H9 (cell line): ENCODE data around the gene MDGA2. TPM values are rescaled to one million over a fixed set of nuclear protein-coding genes. Genes with fewer than 3 reads are reported as not detected.

ENCODE experiments used
- DNase-seq: peaks from one replicate; pipeline ENCODE4 v3.0.0-alpha.2; 2017
- H2AFZ ChIP-seq: one replicate; pipeline ENCODE4 v1.6.1; 2013; ENCODE audit warnings: mild to moderate bottlenecking, low read length, control low read depth, moderate library complexity
- H2AK5ac ChIP-seq: 2 replicates; pipeline ENCODE4 v1.6.1; 2013; ENCODE audit warnings: low read length, control low read depth, mixed read lengths; ENCODE audit not compliant: insufficient read length
- H2BK120ac ChIP-seq: one replicate; pipeline ENCODE4 v1.6.1; 2013; ENCODE audit warnings: low read depth, mild to moderate bottlenecking, low read length, control low read depth, inconsistent platforms; ENCODE audit not compliant: poor library complexity, severe bottlenecking
- H2BK12ac ChIP-seq: 2 replicates; pipeline ENCODE4 v1.6.1; 2013; ENCODE audit warnings: low read length, control low read depth, mixed read lengths, low read depth; ENCODE audit not compliant: insufficient read length
- H2BK15ac ChIP-seq: 2 replicates; pipeline ENCODE4 v1.6.1; 2013; ENCODE audit warnings: low read depth, low read length, control low read depth
- H2BK20ac ChIP-seq: one replicate; pipeline ENCODE4 v1.6.1; 2013; ENCODE audit warnings: low read depth, mild to moderate bottlenecking, low read length, control low read depth, inconsistent platforms; ENCODE audit not compliant: poor library complexity, severe bottlenecking
- H2BK5ac ChIP-seq: 2 replicates; pipeline ENCODE4 v1.6.1; 2013; ENCODE audit warnings: low read length, control low read depth, mixed read lengths; ENCODE audit not compliant: insufficient read length
- H3K14ac ChIP-seq: 2 replicates; pipeline ENCODE4 v1.6.1; 2013; ENCODE audit warnings: low read length, control low read depth; ENCODE audit not compliant: insufficient read depth
- H3K18ac ChIP-seq: 2 replicates; pipeline ENCODE4 v1.6.1; 2013; ENCODE audit warnings: low read depth, mild to moderate bottlenecking, mixed read lengths, low read length, control low read depth; ENCODE audit not compliant: insufficient read length
- H3K23ac ChIP-seq: 2 replicates; pipeline ENCODE4 v1.6.1; 2013; ENCODE audit warnings: low read length, control low read depth, mixed read lengths, low read depth; ENCODE audit not compliant: insufficient read length
- H3K23me2 ChIP-seq: 2 replicates; pipeline ENCODE4 v1.6.1; 2013; ENCODE audit warnings: low read depth, mild to moderate bottlenecking, mixed read lengths, low read length, control low read depth; ENCODE audit not compliant: insufficient read length, poor library complexity, severe bottlenecking
- H3K27ac ChIP-seq: 2 replicates; pipeline ENCODE4 v1.5.1; 2013; ENCODE audit warnings: low read length, control low read depth, mixed read lengths, low read depth; ENCODE audit not compliant: insufficient read length
- H3K27me3 ChIP-seq: 2 replicates; pipeline ENCODE4 v1.6.1; 2013; ENCODE audit warnings: low read length, control low read depth, inconsistent platforms; ENCODE audit not compliant: insufficient read depth
- H3K4ac ChIP-seq: 2 replicates; pipeline ENCODE4 v1.6.1; 2013; ENCODE audit warnings: low read depth, mild to moderate bottlenecking, control low read depth, inconsistent platforms, low read length, moderate library complexity
- H3K4me1 ChIP-seq: 2 replicates; pipeline ENCODE4 v1.6.1; 2013; ENCODE audit warnings: low read length, control low read depth, inconsistent platforms; ENCODE audit not compliant: insufficient read depth
- H3K4me2 ChIP-seq: 2 replicates; pipeline ENCODE4 v1.6.1; 2013; ENCODE audit warnings: low read length, control low read depth, mixed read lengths; ENCODE audit not compliant: insufficient read length, insufficient read depth
- H3K56ac ChIP-seq: 2 replicates; pipeline ENCODE4 v1.6.1; 2013; ENCODE audit warnings: low read depth, mild to moderate bottlenecking, mixed read lengths, low read length, control low read depth; ENCODE audit not compliant: insufficient read length
- H3K79me1 ChIP-seq: 2 replicates; pipeline ENCODE4 v1.6.1; 2013; ENCODE audit warnings: low read depth, mild to moderate bottlenecking, moderate library complexity, low read length, control low read depth, inconsistent platforms; ENCODE audit not compliant: insufficient read depth, poor library complexity, severe bottlenecking
- H3K79me2 ChIP-seq: 2 replicates; pipeline ENCODE4 v1.6.1; 2013; ENCODE audit warnings: low read length, control low read depth, inconsistent platforms; ENCODE audit not compliant: insufficient read depth
- H3K9ac ChIP-seq: 2 replicates; pipeline ENCODE4 v1.6.1; 2013; ENCODE audit warnings: low read length, control low read depth, mixed read lengths; ENCODE audit not compliant: insufficient read length; ENCODE audit errors: extremely low read depth
- H3K9me3 ChIP-seq: one replicate; pipeline ENCODE4 v1.6.1; 2013; ENCODE audit warnings: low read depth, low read length, inconsistent platforms; ENCODE audit not compliant: control insufficient read depth
- H3T11ph ChIP-seq: one replicate; pipeline ENCODE4 v1.6.1; 2013; ENCODE audit warnings: mild to moderate bottlenecking, low read length, control low read depth, inconsistent platforms
- H4K20me1 ChIP-seq: one replicate; pipeline ENCODE4 v1.6.1; 2013; ENCODE audit not compliant: control insufficient read depth, insufficient read length, insufficient read depth
- H4K5ac ChIP-seq: 2 replicates; pipeline ENCODE4 v1.6.1; 2013; ENCODE audit warnings: low read depth, mild to moderate bottlenecking, mixed read lengths, low read length, control low read depth; ENCODE audit not compliant: insufficient read length
- H4K8ac ChIP-seq: replicated peaks from 2 replicates; pipeline ENCODE4 v1.6.1; 2013; ENCODE audit warnings: low read length, control low read depth, mixed read lengths, low read depth; ENCODE audit not compliant: insufficient read length
- H4K91ac ChIP-seq: 2 replicates; pipeline ENCODE4 v1.6.1; 2013; ENCODE audit warnings: low read depth, mild to moderate bottlenecking, moderate library complexity, mixed read lengths, low read length, control low read depth; ENCODE audit not compliant: insufficient read length
- H3K27ac Mint-ChIP-seq, 3 experiments: 2 replicates in 2 of 3; 3 replicates in 1 of 3; pipeline ENCODE4 v1.8.0; 2020 to 2021; ENCODE audit warnings: mixed read lengths in 3 of 3, mild to moderate bottlenecking in 1 of 3, moderate library complexity in 1 of 3
- H3K27me3 Mint-ChIP-seq: 2 replicates; pipeline ENCODE4 v1.8.0; 2021; ENCODE audit warnings: low read depth, mild to moderate bottlenecking, moderate library complexity, mixed read lengths
- H3K36me3 Mint-ChIP-seq, 3 experiments: 2 replicates in 2 of 3; 3 replicates in 1 of 3; pipeline ENCODE4 v1.8.0; 2020 to 2021; ENCODE audit warnings: low read depth in 3 of 3, mixed read lengths in 3 of 3; ENCODE audit not compliant: insufficient read depth in 1 of 3
- H3K4me1 Mint-ChIP-seq, 2 experiments: 2 replicates each; pipeline ENCODE4 v1.8.0; 2020; ENCODE audit warnings: mixed read lengths in 2 of 2
- H3K4me3 Mint-ChIP-seq, 2 experiments: 2 replicates in 1 of 2; 3 replicates in 1 of 2; pipeline ENCODE4 v1.8.0; 2020 to 2021; ENCODE audit warnings: mild to moderate bottlenecking in 2 of 2, mixed read lengths in 2 of 2, moderate library complexity in 1 of 2
- H3K9me3 Mint-ChIP-seq, 2 experiments: 2 replicates in 1 of 2; 3 replicates in 1 of 2; pipeline ENCODE4 v1.8.0; 2020; ENCODE audit warnings: mild to moderate bottlenecking in 2 of 2, mixed read lengths in 2 of 2, moderate library complexity in 1 of 2
- WGBS: extraction: QIAGEN DNeasy Blood & Tissue Kit; methylation state at CpG from one replicate; pipeline ENCODE4 v1.1.7; 2013; ENCODE audit warnings: missing lambda C conversion rate, low lambda C conversion rate, mixed read lengths; ENCODE audit not compliant: insufficient read length; ENCODE audit errors: extremely low coverage; 5-methylcytosine and 5-hydroxymethylcytosine counted together
- total RNA-seq: library from RNA; stranded (reverse); gene quantifications from 2 replicates; pipeline ENCODE4 v1.2.1, GENCODE V29; 2021
- TF ChIP-seq, protein P1 (sequence below): fragments of 200-600 bp; sonication (generic); conservative IDR thresholded peaks from 3 replicates; pipeline ENCODE4 v1.8.0; 2021; ENCODE audit warnings: antibody characterized with exemption, mild to moderate bottlenecking

The MDGA2 gene
- total RNA-seq, 1 experiment from 2014 or later = 1.9 TPM

GRCh38 chr14:47262801-47263200 lies 412.6 kb downstream of the MDGA2 start:
- Mint-ChIP-seq H3K4me3 (no peak overlapping the region), H3K4me1 (no peaks in the 10 kb centered on the region), H3K27ac (no peak overlapping the region), H3K9me3 (no peaks in the 10 kb centered on the region), H3K36me3 (no peaks in the 10 kb centered on the region), H3K27me3 (no peaks in the 10 kb centered on the region)
- H2AFZ ChIP-seq = no peak overlapping the region
- H4K5ac ChIP-seq = no peak overlapping the region
- no peak overlapping the region for H4K8ac ChIP-seq
- no peak overlapping the region for H3K56ac ChIP-seq
- H3K4me2 ChIP-seq = no peak overlapping the region
- no peak overlapping the region for H3K23ac ChIP-seq
- no peak overlapping the region for H2BK20ac ChIP-seq
- H4K20me1 ChIP-seq = no peaks in the 10 kb centered on the region
- H3K4me1 ChIP-seq = no peaks in the 10 kb centered on the region
- no peak overlapping the region for H4K91ac ChIP-seq
- TF ChIP-seq, protein P1, sequence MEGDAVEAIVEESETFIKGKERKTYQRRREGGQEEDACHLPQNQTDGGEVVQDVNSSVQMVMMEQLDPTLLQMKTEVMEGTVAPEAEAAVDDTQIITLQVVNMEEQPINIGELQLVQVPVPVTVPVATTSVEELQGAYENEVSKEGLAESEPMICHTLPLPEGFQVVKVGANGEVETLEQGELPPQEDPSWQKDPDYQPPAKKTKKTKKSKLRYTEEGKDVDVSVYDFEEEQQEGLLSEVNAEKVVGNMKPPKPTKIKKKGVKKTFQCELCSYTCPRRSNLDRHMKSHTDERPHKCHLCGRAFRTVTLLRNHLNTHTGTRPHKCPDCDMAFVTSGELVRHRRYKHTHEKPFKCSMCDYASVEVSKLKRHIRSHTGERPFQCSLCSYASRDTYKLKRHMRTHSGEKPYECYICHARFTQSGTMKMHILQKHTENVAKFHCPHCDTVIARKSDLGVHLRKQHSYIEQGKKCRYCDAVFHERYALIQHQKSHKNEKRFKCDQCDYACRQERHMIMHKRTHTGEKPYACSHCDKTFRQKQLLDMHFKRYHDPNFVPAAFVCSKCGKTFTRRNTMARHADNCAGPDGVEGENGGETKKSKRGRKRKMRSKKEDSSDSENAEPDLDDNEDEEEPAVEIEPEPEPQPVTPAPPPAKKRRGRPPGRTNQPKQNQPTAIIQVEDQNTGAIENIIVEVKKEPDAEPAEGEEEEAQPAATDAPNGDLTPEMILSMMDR = no peak
- WGBS = no CpG with 5 or more reads among the region's 2 CpGs
- H3K27me3 ChIP-seq = no peaks in the 10 kb centered on the region
- H3K9ac ChIP-seq = no peak overlapping the region
- H2AK5ac ChIP-seq = no peak overlapping the region
- H3K79me1 ChIP-seq = no peaks in the 10 kb centered on the region
- no peaks in the 10 kb centered on the region for H3K23me2 ChIP-seq
- H3K4ac ChIP-seq = no peak overlapping the region
- no peak for DNase-seq
- H2BK12ac ChIP-seq = no peak overlapping the region
- no peaks in the 10 kb centered on the region for H3K79me2 ChIP-seq
- H3K18ac ChIP-seq = no peak overlapping the region
- no peak overlapping the region for H3K14ac ChIP-seq
- H2BK15ac ChIP-seq = no peak overlapping the region
- no peaks in the 10 kb centered on the region for H3K9me3 ChIP-seq
- H3T11ph ChIP-seq = no peak overlapping the region
- H2BK120ac ChIP-seq = no peak overlapping the region
- no peak overlapping the region for H2BK5ac ChIP-seq
- no peak overlapping the region for H3K27ac ChIP-seq
